ENCODE data around the gene FIBCD1. TPM values are rescaled to one million over a fixed set of nuclear protein-coding genes. Genes with fewer than 3 reads are reported as not detected.

The FIBCD1 gene
- polyA plus RNA-seq, 1 donor from 2014 or later: not detected

GRCh38 chr9:130886981-130887380 lies 52.1 kb downstream of the FIBCD1 start:
- Mint-ChIP-seq H3K9me3 (no peaks in the 10 kb centered on the region), H3K27ac (no peak overlapping the region), H3K36me3 (peaks cover 2% of the 10 kb centered on the region), H3K4me3 (no peak overlapping the region), H3K27me3 (no peaks in the 10 kb centered on the region), H3K4me1 (peaks cover 0 to 2% (median 0%) of the 10 kb centered on the region in 3 donors)

GRCh38 chr9:130885484-130886375 lies 53.3 kb downstream of the FIBCD1 start:
- peaks cover 4% of the 10 kb centered on the region for H3K36me3 Mint-ChIP-seq
- no peak overlapping the region for H3K27ac Mint-ChIP-seq
- H3K4me1 Mint-ChIP-seq: peaks cover 0 to 2% (median 0%) of the 10 kb centered on the region in 3 donors
- H3K9me3 Mint-ChIP-seq: no peaks in the 10 kb centered on the region
- H3K27me3 Mint-ChIP-seq: no peaks in the 10 kb centered on the region
- H3K4me3 Mint-ChIP-seq: no peak overlapping the region

GRCh38 chr9:130884542-130885483 lies 54.2 kb downstream of the FIBCD1 start:
- Mint-ChIP-seq H3K9me3 (no peaks in the 10 kb centered on the region), H3K4me1 (peaks cover 0 to 2% (median 0%) of the 10 kb centered on the region in 3 donors), H3K36me3 (peaks cover 5% of the 10 kb centered on the region), H3K27me3 (no peaks in the 10 kb centered on the region), H3K4me3 (no peak overlapping the region), H3K27ac (no peak overlapping the region)

GRCh38 chr9:130884111-130884531 lies 54.9 kb downstream of the FIBCD1 start:
- Mint-ChIP-seq H3K9me3 (no peaks in the 10 kb centered on the region), H3K4me1 (peaks cover 0 to 2% (median 0%) of the 10 kb centered on the region in 3 donors), H3K27me3 (no peaks in the 10 kb centered on the region), H3K36me3 (peaks cover 5% of the 10 kb centered on the region), H3K4me3 (no peak overlapping the region), H3K27ac (no peak overlapping the region)

- no peaks in the 10 kb centered on the region for H3K9me3 Mint-ChIP-seq
- H3K4me1 Mint-ChIP-seq: peaks cover 0 to 2% (median 0%) of the 10 kb centered on the region in 3 donors
- no peaks in the 10 kb centered on the region for H3K27me3 Mint-ChIP-seq
- no peak overlapping the region for H3K4me3 Mint-ChIP-seq
- H3K27ac Mint-ChIP-seq: no peak overlapping the region
- H3K36me3 Mint-ChIP-seq: peaks cover 5% of the 10 kb centered on the region
Measured at GRCh38 chr9:130883479-130883878, 55.6 kb downstream of the FIBCD1 start.

GRCh38 chr9:130882696-130883225 lies 56.3 kb downstream of the FIBCD1 start:
- no peak overlapping the region for H3K27ac Mint-ChIP-seq
- no peak overlapping the region for H3K4me3 Mint-ChIP-seq
- peaks cover 5% of the 10 kb centered on the region for H3K36me3 Mint-ChIP-seq
- no peaks in the 10 kb centered on the region for H3K9me3 Mint-ChIP-seq
- H3K27me3 Mint-ChIP-seq: no peaks in the 10 kb centered on the region
- peaks cover 0 to 2% (median 0%) of the 10 kb centered on the region in 3 donors for H3K4me1 Mint-ChIP-seq

GRCh38 chr9:130881516-130881915 lies 57.5 kb downstream of the FIBCD1 start:
- Mint-ChIP-seq H3K27me3 (no peaks in the 10 kb centered on the region), H3K27ac (no peak overlapping the region), H3K4me1 (peaks cover 0 to 2% (median 0%) of the 10 kb centered on the region in 3 donors), H3K4me3 (no peak overlapping the region), H3K9me3 (no peaks in the 10 kb centered on the region), H3K36me3 (peaks cover 3% of the 10 kb centered on the region)

GRCh38 chr9:130880599-130881220 lies 58.3 kb downstream of the FIBCD1 start:
- H3K36me3 Mint-ChIP-seq: peaks cover 3% of the 10 kb centered on the region
- no peak overlapping the region for H3K4me3 Mint-ChIP-seq
- H3K9me3 Mint-ChIP-seq: no peaks in the 10 kb centered on the region
- peaks cover 0 to 2% (median 0%) of the 10 kb centered on the region in 3 donors for H3K4me1 Mint-ChIP-seq
- H3K27me3 Mint-ChIP-seq: no peaks in the 10 kb centered on the region
- H3K27ac Mint-ChIP-seq: peak overlapping the region in 1 of 3 donors; percentile 35

- Mint-ChIP-seq H3K4me1 (no peaks in the 10 kb centered on the region), H3K36me3 (peaks cover 6% of the 10 kb centered on the region), H3K9me3 (no peaks in the 10 kb centered on the region), H3K27me3 (no peaks in the 10 kb centered on the region), H3K27ac (no peak overlapping the region), H3K4me3 (no peak overlapping the region)
Measured at GRCh38 chr9:130879863-130880411, 59.1 kb downstream of the FIBCD1 start.

GRCh38 chr9:130878295-130878694 lies 60.8 kb downstream of the FIBCD1 start:
- Mint-ChIP-seq H3K36me3 (peaks cover 6% of the 10 kb centered on the region), H3K4me3 (no peak overlapping the region), H3K4me1 (no peaks in the 10 kb centered on the region), H3K27ac (no peak overlapping the region), H3K27me3 (no peaks in the 10 kb centered on the region), H3K9me3 (no peaks in the 10 kb centered on the region)

GRCh38 chr9:130877300-130877699 lies 61.7 kb downstream of the FIBCD1 start:
- Mint-ChIP-seq H3K4me3 (no peak overlapping the region), H3K4me1 (no peaks in the 10 kb centered on the region), H3K27ac (no peak overlapping the region), H3K36me3 (peaks cover 6% of the 10 kb centered on the region), H3K27me3 (no peaks in the 10 kb centered on the region), H3K9me3 (no peaks in the 10 kb centered on the region)

GRCh38 chr9:130874783-130875182 lies 64.3 kb downstream of the FIBCD1 start:
- H3K27ac Mint-ChIP-seq: no peak overlapping the region
- no peaks in the 10 kb centered on the region for H3K27me3 Mint-ChIP-seq
- no peaks in the 10 kb centered on the region for H3K9me3 Mint-ChIP-seq
- H3K4me3 Mint-ChIP-seq: no peak overlapping the region
- H3K4me1 Mint-ChIP-seq: peaks cover 5 to 13% (median 9%) of the 10 kb centered on the region in 3 donors
- H3K36me3 Mint-ChIP-seq: peaks cover 5% of the 10 kb centered on the region

GRCh38 chr9:130873966-130874365 lies 65.1 kb downstream of the FIBCD1 start:
- H3K4me3 Mint-ChIP-seq: no peak overlapping the region
- H3K9me3 Mint-ChIP-seq: no peaks in the 10 kb centered on the region
- H3K4me1 Mint-ChIP-seq: peaks cover 5 to 13% (median 9%) of the 10 kb centered on the region in 3 donors
- H3K27me3 Mint-ChIP-seq: no peaks in the 10 kb centered on the region
- H3K36me3 Mint-ChIP-seq: peaks cover 5% of the 10 kb centered on the region
- H3K27ac Mint-ChIP-seq: peak overlapping the region in 1 of 3 donors; percentile 23

- Mint-ChIP-seq H3K9me3 (no peaks in the 10 kb centered on the region), H3K4me1 (peaks cover 5 to 13% (median 9%) of the 10 kb centered on the region in 3 donors), H3K27ac (no peak overlapping the region), H3K4me3 (no peak overlapping the region), H3K36me3 (peaks cover 5% of the 10 kb centered on the region), H3K27me3 (no peaks in the 10 kb centered on the region)
Measured at GRCh38 chr9:130872912-130873503, 66.0 kb downstream of the FIBCD1 start.
